HL-60 (cell line): ENCODE results near the gene DENND1A.

ENCODE experiments used
- DNase-seq, 2 experiments: peaks; one replicate each; pipeline ENCODE4 v3.0.0-alpha.2; 2010 to 2020; ENCODE audit warnings: low read depth in 1 of 2, low spot score in 1 of 2
- H3K27ac ChIP-seq: fragments of 250-450 bp; sonication (Bioruptor Pico); replicated peaks from 2 replicates; pipeline ENCODE4 v1.5.1; 2020; ENCODE audit warnings: mild to moderate bottlenecking, moderate library complexity
- H3K27me3 ChIP-seq: fragments of 250-450 bp; sonication (Bioruptor Pico); 2 replicates; pipeline ENCODE4 v1.5.1; 2021; ENCODE audit warnings: mild to moderate bottlenecking, moderate library complexity; ENCODE audit not compliant: insufficient read depth, poor library complexity, severe bottlenecking
- H3K4me3 ChIP-seq: replicated peaks from 2 replicates; pipeline ENCODE4 v1.5.1; 2011; ENCODE audit warnings: mild to moderate bottlenecking, control low read depth, low read length; ENCODE audit not compliant: insufficient read depth
- CTCF ChIP-seq: IDR thresholded peaks from one replicate; pipeline ENCODE4 v1.5.1; 2011; ENCODE audit warnings: low read length, control low read depth, inconsistent platforms; ENCODE audit not compliant: insufficient read depth
- GABPA ChIP-seq: IDR thresholded peaks from 2 replicates; pipeline ENCODE4 v1.6.1; 2012; ENCODE audit warnings: low read depth
- POLR2AphosphoS5 ChIP-seq: IDR thresholded peaks from 2 replicates; pipeline ENCODE4 v1.6.1; 2012; ENCODE audit warnings: low read depth
- REST ChIP-seq: IDR thresholded peaks from 2 replicates; pipeline ENCODE4 v1.6.1; 2012; ENCODE audit warnings: low read depth; ENCODE audit not compliant: insufficient replicate concordance
- SPI1 ChIP-seq: IDR thresholded peaks from 2 replicates; pipeline ENCODE4 v1.6.1; 2012; ENCODE audit warnings: low read depth, mild to moderate bottlenecking, borderline replicate concordance

The DENND1A gene

GRCh38 chr9:123796618-123797484, 133.1 kb downstream of the DENND1A start:
- H3K27ac ChIP-seq = peak overlapping the region; percentile 12; the same call in 1 of the 2 replicates
- H3K27me3 ChIP-seq = no peaks in the 10 kb centered on the region
- no peak overlapping the region for H3K4me3 ChIP-seq
- TF ChIP-seq SPI1 = no peak
- no peak for TF ChIP-seq REST
- no peak for TF ChIP-seq CTCF
- TF ChIP-seq POLR2AphosphoS5 = no peak
- no peak for TF ChIP-seq GABPA
- peak in 1 of 2 experiments; percentile 14 for DNase-seq

- Histone ChIP-seq H3K27ac (no peak overlapping the region), H3K27me3 (no peaks in the 10 kb centered on the region), H3K4me3 (no peak overlapping the region)
- DNase-seq = no peak
- no peak for TF ChIP-seq SPI1
- no peak for TF ChIP-seq GABPA
- no peak for TF ChIP-seq CTCF
- no peak for TF ChIP-seq POLR2AphosphoS5
- no peak for TF ChIP-seq REST
Measured at GRCh38 chr9:123796094-123796493, 133.8 kb downstream of the DENND1A start.

- Histone ChIP-seq H3K4me3 (no peak overlapping the region), H3K27ac (no peak overlapping the region), H3K27me3 (no peaks in the 10 kb centered on the region)
- DNase-seq = no peak
- no peak for TF ChIP-seq GABPA
- TF ChIP-seq POLR2AphosphoS5 = no peak
- no peak for TF ChIP-seq SPI1
- no peak for TF ChIP-seq REST
- no peak for TF ChIP-seq CTCF
Measured at GRCh38 chr9:123795336-123795735, 134.6 kb downstream of the DENND1A start.
